GM23248 (cell line): ENCODE measurements around the gene ASIC1. TPM values are rescaled to one million over a fixed set of nuclear protein-coding genes. Genes with fewer than 3 reads are reported as not detected.
A peak's percentile ranks its signal among the peaks of the same experiment; 100 is the strongest.

Source experiments
- DNase-seq: peaks from one replicate; pipeline ENCODE4 v3.0.0-alpha.2; 2015
- H2AFZ ChIP-seq: fragments of 200-600 bp; sonication (generic); 2 replicates; pipeline ENCODE4 v1.6.1; 2016; ENCODE audit warnings: antibody characterized with exemption
- H3F3A ChIP-seq: fragments of 200-600 bp; sonication (generic); 2 replicates; pipeline ENCODE4 v1.6.1; 2016; ENCODE audit warnings: mild to moderate bottlenecking, antibody characterized with exemption, mixed run types; ENCODE audit not compliant: insufficient read depth
- H3K27ac ChIP-seq: fragments of 200-600 bp; sonication (generic); 2 replicates; pipeline ENCODE4 v1.5.1; 2016; ENCODE audit warnings: mild to moderate bottlenecking
- H3K27me3 ChIP-seq: fragments of 200-600 bp; sonication (generic); replicated peaks from 2 replicates; pipeline ENCODE4 v1.6.1; 2016; ENCODE audit warnings: mild to moderate bottlenecking; ENCODE audit not compliant: insufficient read depth
- H3K36me3 ChIP-seq: fragments of 200-600 bp; sonication (generic); 2 replicates; pipeline ENCODE4 v1.6.1; 2016; ENCODE audit warnings: low read depth, mild to moderate bottlenecking
- H3K4me1 ChIP-seq: fragments of 200-600 bp; sonication (generic); 2 replicates; pipeline ENCODE4 v1.6.1; 2016; ENCODE audit warnings: mild to moderate bottlenecking; ENCODE audit not compliant: insufficient read depth
- H3K4me2 ChIP-seq: fragments of 200-600 bp; sonication (generic); one replicate; pipeline ENCODE4 v1.6.1; 2016; ENCODE audit warnings: mild to moderate bottlenecking; ENCODE audit not compliant: unreplicated experiment
- H3K4me3 ChIP-seq: fragments of 200-600 bp; sonication (generic); 2 replicates; pipeline ENCODE4 v1.5.1; 2016; ENCODE audit warnings: mild to moderate bottlenecking
- H3K79me2 ChIP-seq: fragments of 200-600 bp; sonication (generic); 2 replicates; pipeline ENCODE4 v1.6.1; 2016; ENCODE audit warnings: mild to moderate bottlenecking; ENCODE audit not compliant: insufficient read depth
- H3K9ac ChIP-seq: fragments of 200-600 bp; sonication (generic); 2 replicates; pipeline ENCODE4 v1.6.1; 2016; ENCODE audit warnings: mild to moderate bottlenecking
- H3K9me2 ChIP-seq: fragments of 200-600 bp; sonication (generic); 2 replicates; pipeline ENCODE4 v1.6.1; 2016; ENCODE audit warnings: mixed run types, mild to moderate bottlenecking, moderate library complexity; ENCODE audit not compliant: insufficient read depth
- H3K9me3 ChIP-seq: fragments of 200-600 bp; sonication (generic); one replicate; pipeline ENCODE4 v1.6.1; 2017; ENCODE audit warnings: low read depth
- H4K20me1 ChIP-seq: fragments of 200-600 bp; sonication (generic); 2 replicates; pipeline ENCODE4 v1.6.0; 2016; ENCODE audit not compliant: insufficient read depth
- EZH2 ChIP-seq: fragments of 200-600 bp; sonication (generic); IDR thresholded peaks from 2 replicates; pipeline ENCODE4 v1.6.1; 2018; ENCODE audit warnings: antibody characterized with exemption, mild to moderate bottlenecking; ENCODE audit not compliant: insufficient read depth, poor library complexity, severe bottlenecking
- EZH2phosphoT487 ChIP-seq: fragments of 200-600 bp; sonication (generic); IDR thresholded peaks from 2 replicates; pipeline ENCODE4 v1.6.1; 2018; ENCODE audit warnings: antibody characterized with exemption, moderate library complexity, mild to moderate bottlenecking, low read depth; ENCODE audit not compliant: insufficient read depth
- WGBS, 2 experiments: methylation state at CpG; one replicate each; pipeline ENCODE4 v1.1.6; 2015 to 2017; ENCODE audit warnings: low lambda C conversion rate in 2 of 2, low coverage in 1 of 2; ENCODE audit errors: missing lambda C conversion rate in 2 of 2; 5-methylcytosine and 5-hydroxymethylcytosine counted together
- in situ Hi-C: fragments of 300-500 bp; cut with MboI; formaldehyde crosslinking; loops from 2 replicates; pipeline ENCODE4 v1.15.0; 2020
- polyA plus RNA-seq: library from polyadenylated mRNA; unstranded; fragments of >200 nt; fragmentation: Nextera tagmentation; extraction: Ambion mirVana; gene quantifications from 2 replicates; pipeline ENCODE4 v1.2.1, GENCODE V29; 2016
- total RNA-seq: library from RNA; depleted of rRNA; stranded (reverse); fragments of >200 nt; shearing (Covaris generic); gene quantifications from 2 replicates; pipeline ENCODE4 v1.2.3, GENCODE V29; 2014

ASIC1 gene
- total and polyA plus RNA-seq, 2 experiments from 2014 or later, result 1.4 to 1.9 TPM

- no peak overlapping the region for H3K27ac ChIP-seq
- H3F3A ChIP-seq, result peaks cover 8% of the 10 kb centered on the region
- no peaks in the 10 kb centered on the region for H4K20me1 ChIP-seq
- no peak for DNase-seq
- no peak overlapping the region for H3K4me2 ChIP-seq
- H3K79me2 ChIP-seq, result no peaks in the 10 kb centered on the region
- H3K4me1 ChIP-seq, result peaks cover 17% of the 10 kb centered on the region
- no peak overlapping the region for H2AFZ ChIP-seq
- in situ Hi-C loops, result no loop called here
- H3K27me3 ChIP-seq, result no peaks in the 10 kb centered on the region
- no peak for TF ChIP-seq EZH2
- no peak for TF ChIP-seq EZH2phosphoT487
- H3K4me3 ChIP-seq, result no peak overlapping the region
- H3K9ac ChIP-seq, result no peak overlapping the region
- 54 to 57% methylated on average over 3 of the region's 3 CpGs for WGBS, 2 experiments
- no peaks in the 10 kb centered on the region for H3K9me2 ChIP-seq
- no peaks in the 10 kb centered on the region for H3K9me3 ChIP-seq
- no peaks in the 10 kb centered on the region; the same call in 1 of the 2 replicates for H3K36me3 ChIP-seq
Observed at GRCh38 chr12:50106907-50107306, 49.5 kb downstream of the ASIC1 start.

GRCh38 chr12:50107416-50108268 lies 50.2 kb downstream of the ASIC1 start:
- Histone ChIP-seq H3K4me3 (no peak overlapping the region), H3K4me1 (peaks cover 17% of the 10 kb centered on the region), H3K4me2 (no peak overlapping the region), H3K9me2 (no peaks in the 10 kb centered on the region), H3K27me3 (no peaks in the 10 kb centered on the region), H3K79me2 (peaks cover 1% of the 10 kb centered on the region), H3F3A (peaks cover 1% of the 10 kb centered on the region), H2AFZ (no peak overlapping the region), H4K20me1 (no peaks in the 10 kb centered on the region), H3K9me3 (no peaks in the 10 kb centered on the region), H3K27ac (no peak overlapping the region), H3K9ac (no peak overlapping the region), H3K36me3 (no peaks in the 10 kb centered on the region)
- no peak for DNase-seq
- TF ChIP-seq EZH2 (no peak), EZH2phosphoT487 (no peak)
- 90 to 92% methylated on average over 16 to 17 of the region's 17 CpGs for WGBS, 2 experiments
- in situ Hi-C loops, result no loop called here

GRCh38 chr12:50109319-50109718 lies 51.9 kb downstream of the ASIC1 start:
- Histone ChIP-seq H4K20me1 (no peaks in the 10 kb centered on the region), H3K9me2 (no peaks in the 10 kb centered on the region), H3K27ac (no peak overlapping the region), H3K9me3 (no peaks in the 10 kb centered on the region), H3K4me1 (peaks cover 17% of the 10 kb centered on the region), H3K36me3 (no peaks in the 10 kb centered on the region), H3K4me2 (no peak overlapping the region), H3K27me3 (no peaks in the 10 kb centered on the region), H2AFZ (no peak overlapping the region), H3K4me3 (no peak overlapping the region), H3K9ac (no peak overlapping the region), H3F3A (peaks cover 7% of the 10 kb centered on the region), H3K79me2 (peaks cover 18% of the 10 kb centered on the region)
- in situ Hi-C loops, result no loop called here
- TF ChIP-seq EZH2phosphoT487, result no peak
- no peak for TF ChIP-seq EZH2
- 86 to 90% methylated on average over 3 of the region's 3 CpGs for WGBS, 2 experiments
- DNase-seq, result no peak

GRCh38 chr12:50110127-50110761 lies 52.8 kb downstream of the ASIC1 start:
- Histone ChIP-seq H3K79me2 (peaks cover 28% of the 10 kb centered on the region), H3K4me3 (no peak overlapping the region; the same call in 1 of the 2 replicates), H3K27ac (peak overlapping the region; percentile 20), H3K9ac (no peak overlapping the region), H3K4me2 (peak overlapping the region; percentile 7), H3K27me3 (no peaks in the 10 kb centered on the region), H3F3A (peaks cover 7% of the 10 kb centered on the region), H3K4me1 (peaks cover 17% of the 10 kb centered on the region), H3K36me3 (no peaks in the 10 kb centered on the region), H2AFZ (peak overlapping the region; percentile 89), H3K9me2 (no peaks in the 10 kb centered on the region), H3K9me3 (no peaks in the 10 kb centered on the region), H4K20me1 (no peaks in the 10 kb centered on the region)
- 54 to 59% methylated on average over 8 of the region's 8 CpGs for WGBS, 2 experiments
- in situ Hi-C loops, result no loop called here
- TF ChIP-seq EZH2, result no peak
- no peak for TF ChIP-seq EZH2phosphoT487
- DNase-seq, result no peak
